ENCODE measurements around the gene ZNF93.
"Not testable (repeated sequence)": the region's sequence is repeated elsewhere in the genome, so short reads cannot be mapped to it uniquely, and the experiment has no call there.

The ZNF93 gene

DNA sequence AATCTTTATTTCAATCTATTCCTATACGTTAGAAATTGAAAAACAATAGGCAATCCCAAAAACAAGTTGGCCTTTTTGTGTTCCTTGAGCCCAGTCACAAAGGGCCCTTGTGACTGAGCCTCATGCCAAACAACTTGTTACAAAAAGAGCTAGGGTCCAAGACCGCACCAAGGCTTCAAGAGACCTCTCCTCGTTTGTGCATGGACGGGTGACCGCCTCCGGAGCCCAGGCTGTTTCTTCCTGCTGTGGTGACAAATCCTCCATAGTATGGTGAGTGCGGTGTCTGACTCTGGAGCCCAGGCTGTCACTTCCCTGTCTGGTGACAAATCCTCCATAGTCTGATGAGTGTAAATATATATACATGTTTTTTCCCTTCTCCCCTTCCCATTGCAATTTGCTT, 63.7 kb downstream of the ZNF93 start:
- DNase-seq (ENCODE audit: low read depth, low spot score), result no peak
- Histone ChIP-seq H3K9ac (ENCODE audit: insufficient read length, low read depth) (no peak overlapping the region), H3K4me1 (ENCODE audit: insufficient read depth, insufficient read length) (no peaks in the 10 kb centered on the region), H3K4me3 (ENCODE audit: insufficient read length, low read depth) (no peak overlapping the region), H3K36me3 (ENCODE audit: insufficient read depth, insufficient read length, low read length) (no peaks in the 10 kb centered on the region), H3K9me3 (ENCODE audit: insufficient read depth, low read length) (peaks cover 42% of the 10 kb centered on the region), H3K27me3 (ENCODE audit: insufficient read depth, insufficient read length) (no peaks in the 10 kb centered on the region)
- TF ChIP-seq ZNF274 (IDR thresholded peaks at IDR 0.05; ENCODE audit: low read depth, low read length) (no peak), SUZ12 (IDR thresholded peaks at IDR 0.05; ENCODE audit: extremely low read depth, insufficient read depth, insufficient read length) (no peak), YY1 (IDR thresholded peaks at IDR 0.05; ENCODE audit: insufficient read depth, insufficient read length) (no peak)

DNA sequence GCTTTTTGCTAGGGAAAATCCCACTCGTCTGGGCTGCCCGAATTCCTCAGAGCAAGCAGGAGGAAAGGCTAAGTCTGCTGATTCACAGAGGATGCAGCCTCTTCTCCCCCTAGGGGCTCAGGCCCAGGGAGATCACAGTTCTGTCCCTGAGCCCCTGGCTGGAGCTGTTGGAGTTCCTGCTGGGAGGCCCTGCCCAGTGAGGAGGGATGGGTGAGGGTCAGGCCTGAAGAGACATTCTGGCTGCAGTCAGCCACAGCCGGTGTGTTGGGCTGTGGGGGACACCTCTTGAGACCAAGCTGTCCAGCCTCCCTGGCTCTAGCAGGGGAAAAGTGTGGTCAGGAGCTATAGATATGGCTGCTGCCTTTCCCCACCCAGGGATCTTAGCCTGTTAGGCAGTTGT, 65.4 kb downstream of the ZNF93 start:
- not testable (repeated sequence) for H3K4me1 ChIP-seq (ENCODE audit: insufficient read depth, insufficient read length); H3K36me3 ChIP-seq (ENCODE audit: insufficient read depth, insufficient read length, low read length); DNase-seq (ENCODE audit: low read depth, low spot score); H3K9ac ChIP-seq (ENCODE audit: insufficient read length, low read depth); H3K27me3 ChIP-seq (ENCODE audit: insufficient read depth, insufficient read length); H3K4me3 ChIP-seq (ENCODE audit: insufficient read length, low read depth)
- H3K9me3 ChIP-seq (ENCODE audit: insufficient read depth, low read length), result peaks cover 46% of the 10 kb centered on the region

DNA sequence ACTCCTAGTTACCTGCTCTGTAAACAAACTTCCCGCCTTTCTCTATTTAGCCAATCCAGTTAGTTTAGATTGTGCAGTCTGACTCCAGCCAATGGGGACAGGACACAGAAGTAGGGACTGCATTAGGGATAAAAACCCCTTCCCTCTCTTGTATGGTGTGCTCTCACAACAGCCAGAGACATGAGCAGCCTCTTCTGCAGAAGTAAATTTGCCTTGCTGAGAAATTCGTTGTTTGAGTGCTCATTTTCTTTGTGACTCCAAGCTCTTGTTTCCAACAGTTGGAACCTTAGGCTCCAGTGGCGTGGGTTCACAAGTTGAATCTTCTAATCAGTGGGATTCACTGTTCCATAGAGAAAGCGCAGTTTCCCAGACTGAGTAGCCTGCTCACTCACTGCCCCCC, 66.1 kb downstream of the ZNF93 start:
- Histone ChIP-seq H3K4me1 (ENCODE audit: insufficient read depth, insufficient read length) (no peaks in the 10 kb centered on the region), H3K9me3 (ENCODE audit: insufficient read depth, low read length) (peaks cover 46% of the 10 kb centered on the region), H3K9ac (ENCODE audit: insufficient read length, low read depth) (no peak overlapping the region), H3K36me3 (ENCODE audit: insufficient read depth, insufficient read length, low read length) (no peaks in the 10 kb centered on the region), H3K27me3 (ENCODE audit: insufficient read depth, insufficient read length) (no peaks in the 10 kb centered on the region), H3K4me3 (ENCODE audit: insufficient read length, low read depth) (no peak overlapping the region)
- TF ChIP-seq SUZ12 (IDR thresholded peaks at IDR 0.05; ENCODE audit: extremely low read depth, insufficient read depth, insufficient read length), result no peak
- TF ChIP-seq ZNF274 (IDR thresholded peaks at IDR 0.05; ENCODE audit: low read depth, low read length), result no peak
- no peak for TF ChIP-seq YY1 (IDR thresholded peaks at IDR 0.05; ENCODE audit: insufficient read depth, insufficient read length)
- no peak for DNase-seq (ENCODE audit: low read depth, low spot score)

All from NT2/D1 (cell line).